Measurements from ENCODE around the gene CLIC1. TPM values are rescaled to one million over a fixed set of nuclear protein-coding genes. Genes with fewer than 3 reads are reported as not detected.

CLIC1 gene
- total RNA-seq, 3 donors from 2014 or later: 266 to 325 (median 318) TPM

GRCh38 chr6:31744422-31744821, 8.1 kb upstream of the CLIC1 start:
- no peaks in the 10 kb centered on the region for H3K36me3 ChIP-seq
- no peaks in the 10 kb centered on the region for H3K27me3 ChIP-seq
- H3K4me1 ChIP-seq: peaks cover under 1 to 1% of the 10 kb centered on the region in 2 donors
- DNase-seq (ENCODE audit: low spot score in 2 of 2): no peak
- intact Hi-C loops (cut with DNase I; ENCODE audit: low total_unique reads): no loop called here
- H3K9me3 ChIP-seq: no peaks in the 10 kb centered on the region
- H3K27ac ChIP-seq: no peak overlapping the region
- TF ChIP-seq POLR2AphosphoS5 (IDR thresholded peaks at IDR 0.05) (no peak), POLR2A (IDR thresholded peaks at IDR 0.05) (no peak), CTCF (IDR thresholded peaks at IDR 0.05) (no peak)
- no peak overlapping the region for H3K4me3 ChIP-seq

GRCh38 chr6:31742894-31743293, 6.6 kb upstream of the CLIC1 start:
- no peak for DNase-seq (ENCODE audit: low spot score in 2 of 2)
- Histone ChIP-seq H3K4me1 (peaks cover 5 to 16% of the 10 kb centered on the region in 2 donors), H3K27me3 (no peaks in the 10 kb centered on the region), H3K27ac (no peak overlapping the region), H3K4me3 (no peak overlapping the region), H3K9me3 (no peaks in the 10 kb centered on the region), H3K36me3 (no peaks in the 10 kb centered on the region)
- intact Hi-C loops (cut with DNase I; ENCODE audit: low total_unique reads): no loop called here
- TF ChIP-seq CTCF (IDR thresholded peaks at IDR 0.05) (no peak), POLR2A (IDR thresholded peaks at IDR 0.05) (no peak), POLR2AphosphoS5 (IDR thresholded peaks at IDR 0.05) (no peak)

GRCh38 chr6:31741815-31742214, 5.5 kb upstream of the CLIC1 start:
- intact Hi-C loops (cut with DNase I; ENCODE audit: low total_unique reads): no loop called here
- Histone ChIP-seq H3K4me1 (peaks cover 7 to 26% of the 10 kb centered on the region in 2 donors), H3K36me3 (no peaks in the 10 kb centered on the region), H3K27ac (no peak overlapping the region), H3K4me3 (no peak overlapping the region), H3K9me3 (no peaks in the 10 kb centered on the region), H3K27me3 (no peaks in the 10 kb centered on the region)
- DNase-seq (ENCODE audit: low spot score in 2 of 2): no peak
- TF ChIP-seq POLR2A (IDR thresholded peaks at IDR 0.05): no peak
- no peak for TF ChIP-seq CTCF (IDR thresholded peaks at IDR 0.05)
- no peak for TF ChIP-seq POLR2AphosphoS5 (IDR thresholded peaks at IDR 0.05)

GRCh38 chr6:31740397-31741223, 4.3 kb upstream of the CLIC1 start:
- peak overlapping the region; percentile 85 to 96 for H3K27ac ChIP-seq
- H3K36me3 ChIP-seq: no peaks in the 10 kb centered on the region
- H3K27me3 ChIP-seq: no peaks in the 10 kb centered on the region
- no peaks in the 10 kb centered on the region for H3K9me3 ChIP-seq
- TF ChIP-seq POLR2A (IDR thresholded peaks at IDR 0.05) (no peak), POLR2AphosphoS5 (IDR thresholded peaks at IDR 0.05) (no peak), CTCF (IDR thresholded peaks at IDR 0.05) (no peak)
- H3K4me3 ChIP-seq: peak overlapping the region; percentile 69 to 84 (median 80)
- intact Hi-C loops (cut with DNase I; ENCODE audit: low total_unique reads): no loop called here
- H3K4me1 ChIP-seq: peaks cover 8 to 26% of the 10 kb centered on the region in 2 donors
- DNase-seq (ENCODE audit: low spot score in 2 of 2): no peak

- peak; percentile 99 for DNase-seq (ENCODE audit: low spot score in 2 of 2)
- intact Hi-C loops (cut with DNase I; ENCODE audit: low total_unique reads): no loop called here
- Histone ChIP-seq H3K9me3 (no peaks in the 10 kb centered on the region), H3K27me3 (no peaks in the 10 kb centered on the region), H3K4me1 (peaks cover 8 to 27% of the 10 kb centered on the region in 2 donors), H3K27ac (peak within 1 kb of the TSS; percentile 95 to 96), H3K36me3 (no peaks in the 10 kb centered on the region), H3K4me3 (peak within 1 kb of the TSS; percentile 69 to 84 (median 80))
- TF ChIP-seq CTCF (IDR thresholded peaks at IDR 0.05) (no peak), POLR2A (IDR thresholded peaks at IDR 0.05) (peak; percentile 78), POLR2AphosphoS5 (IDR thresholded peaks at IDR 0.05) (peak; percentile 31 to 65 (median 55))
These were observed 3.5 kb upstream of the CLIC1 start, which contains the start of gene MSH5 for GRCh38 chr6:31739639-31740396. Gene MSH5, plus strand, starts transcription at chr6:31740005. Its CDS starts 462 bp downstream, at chr6:31740467.

All from breast epithelium (tissue), 4 donors.